GM18502 (cell line): Measurements from ENCODE around the gene PRAMEF1.
"Not testable (repeated sequence)": the region's sequence is repeated elsewhere in the genome, so short reads cannot be mapped to it uniquely, and the experiment has no call there.

ENCODE experiments used
- ATAC-seq: cut with Tn5 transposase; IDR thresholded peaks from one replicate; pipeline ENCODE4 v1.9.1; 2021; ENCODE audit warnings: mild to moderate bottlenecking; ENCODE audit not compliant: unreplicated experiment, poor library complexity

The PRAMEF1 gene

DNA sequence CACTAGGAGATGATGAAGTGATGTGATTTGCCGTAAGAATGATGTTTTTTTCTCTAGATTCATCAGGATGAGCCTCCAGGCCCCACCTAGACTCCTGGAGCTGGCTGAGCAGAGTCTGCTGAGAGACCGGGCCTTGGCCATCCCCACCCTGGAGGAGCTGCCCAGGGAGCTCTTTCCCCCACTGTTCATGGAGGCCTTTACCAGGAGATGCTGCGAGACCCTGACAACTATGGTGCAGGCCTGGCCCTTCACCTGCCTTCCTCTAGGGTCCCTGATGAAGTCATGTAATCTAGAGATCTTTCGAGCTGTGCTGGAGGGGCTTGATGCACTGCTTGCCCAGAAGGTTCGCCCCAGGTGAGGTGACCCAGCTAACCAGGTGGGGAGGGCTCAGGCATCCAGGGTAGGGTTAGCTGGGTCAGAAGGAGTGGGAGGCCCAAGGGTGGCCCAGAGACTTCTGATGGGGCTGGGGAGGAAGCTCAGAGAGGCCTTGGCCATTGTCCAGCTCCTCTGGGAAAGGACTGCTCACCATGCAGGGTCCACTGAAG, 16.3 kb upstream of the PRAMEF1 start:
- no peak for ATAC-seq

GRCh38 chr1:12775443-12775842, 15.8 kb upstream of the PRAMEF1 start:
- no peak for ATAC-seq

DNA sequence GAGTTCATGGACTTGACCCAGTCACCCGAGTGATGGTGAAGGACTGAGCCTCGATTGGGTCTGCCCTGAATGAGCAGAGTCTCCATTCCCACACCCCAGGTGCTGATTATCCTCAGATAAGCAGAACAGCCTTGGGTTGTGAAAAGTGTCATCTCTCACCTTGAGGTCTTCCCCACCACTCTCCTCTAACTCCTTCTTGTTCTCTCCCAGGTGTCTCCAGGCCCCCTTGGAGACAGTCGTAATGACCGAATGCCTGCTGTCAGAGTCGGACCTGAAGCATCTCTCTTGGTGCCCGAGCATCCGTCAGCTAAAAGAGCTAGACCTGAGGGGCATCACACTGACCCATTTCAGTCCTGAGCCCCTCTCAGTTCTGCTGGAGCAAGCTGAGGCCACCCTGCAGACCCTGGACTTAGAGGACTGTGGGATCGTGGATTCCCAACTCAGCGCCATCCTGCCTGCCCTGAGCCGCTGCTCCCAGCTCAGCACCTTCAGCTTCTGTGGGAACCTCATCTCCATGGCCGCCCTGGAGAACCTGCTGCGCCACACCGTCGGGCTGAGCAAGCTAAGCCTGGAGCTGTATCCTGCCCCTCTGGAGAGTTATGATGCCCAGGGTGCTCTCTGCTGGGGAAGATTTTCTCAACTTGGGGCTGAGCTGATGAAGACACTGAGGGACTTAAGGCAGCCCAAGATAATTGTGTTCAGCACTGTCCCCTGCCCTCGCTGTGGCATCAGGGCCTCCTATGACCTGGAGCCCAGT, 14.2 kb upstream of the PRAMEF1 start:
- no peak for ATAC-seq

DNA sequence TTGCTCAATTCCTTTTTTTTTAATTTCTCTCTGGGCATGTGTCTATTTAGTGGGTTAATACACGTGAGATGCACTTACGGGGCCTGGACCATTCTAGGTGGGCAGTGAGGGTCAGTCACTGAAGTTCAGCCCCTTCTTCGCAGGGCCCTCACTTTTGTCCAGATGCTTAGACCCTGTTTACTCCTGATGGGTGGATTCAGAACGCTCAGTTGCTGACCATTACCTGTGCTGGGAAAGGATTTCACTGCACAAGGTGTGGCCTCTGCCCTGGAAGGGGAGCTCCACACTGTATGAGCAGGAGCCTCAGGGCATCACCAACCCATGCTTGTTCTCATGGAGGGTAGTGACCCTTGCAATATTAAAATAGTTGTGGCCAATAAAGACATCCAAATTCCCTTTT, 13.1 kb upstream of the PRAMEF1 start:
- ATAC-seq, result no peak

GRCh38 chr1:12778907-12779306, 12.3 kb upstream of the PRAMEF1 start:
- ATAC-seq, result no peak

DNA sequence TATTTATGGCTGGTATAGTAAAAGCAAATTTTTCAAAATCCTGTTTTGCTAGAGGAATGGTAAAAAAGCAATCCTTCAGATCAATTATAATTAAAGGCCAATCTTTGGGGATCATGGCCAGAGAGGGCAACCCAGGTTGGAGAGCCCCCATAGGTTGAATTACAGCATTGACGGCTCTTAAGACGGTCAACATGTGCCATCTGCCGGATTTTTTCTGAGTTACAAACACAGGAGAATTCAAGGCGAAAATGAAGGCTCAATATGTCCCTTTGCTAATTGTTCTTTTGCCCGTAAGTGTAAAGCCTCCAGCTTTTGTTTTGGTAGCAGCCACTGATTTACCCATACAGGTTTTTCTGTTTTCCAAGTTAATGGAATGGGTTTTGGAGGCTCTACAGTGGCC, 9.7 kb upstream of the PRAMEF1 start:
- ATAC-seq, result not testable (repeated sequence)

DNA sequence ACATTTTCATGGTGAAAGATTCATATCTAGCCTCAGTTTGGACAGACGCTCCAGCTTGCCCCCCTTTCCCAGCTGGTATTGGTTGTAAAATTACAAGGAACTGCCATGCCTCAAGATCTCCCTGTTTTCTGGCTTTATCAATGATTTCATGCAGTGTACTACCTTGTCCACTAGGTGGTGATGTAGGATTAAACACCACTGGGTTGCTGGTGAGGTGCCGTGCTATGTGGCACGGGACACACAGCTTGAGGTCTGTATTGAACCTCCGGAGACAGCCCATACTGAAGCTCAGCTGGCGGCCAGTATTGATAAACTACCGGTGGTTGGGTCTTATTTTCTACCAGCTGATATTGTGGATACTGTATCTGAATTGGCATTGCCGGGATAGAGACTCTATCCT, 7.4 kb upstream of the PRAMEF1 start:
- ATAC-seq, result not testable (repeated sequence)

DNA sequence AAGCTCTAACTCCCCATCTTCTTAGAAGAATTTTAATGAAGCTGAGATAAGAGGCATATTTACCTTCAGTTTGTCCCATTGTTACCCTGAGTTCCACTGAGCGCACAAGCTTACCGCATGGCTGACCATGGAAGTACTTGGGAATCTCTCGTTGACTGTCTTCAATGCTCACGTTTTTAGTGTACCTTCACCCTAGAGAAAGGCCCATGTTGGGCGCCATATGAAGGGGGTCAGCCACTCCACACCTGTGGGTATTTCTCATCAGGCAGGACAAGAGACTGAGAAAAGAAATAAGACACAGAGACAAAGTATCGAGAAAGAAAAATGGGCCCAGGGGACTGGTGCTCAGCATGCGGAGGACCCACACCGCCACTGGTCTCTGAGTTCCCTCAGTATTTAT, 6.5 kb upstream of the PRAMEF1 start:
- ATAC-seq, result not testable (repeated sequence)

DNA sequence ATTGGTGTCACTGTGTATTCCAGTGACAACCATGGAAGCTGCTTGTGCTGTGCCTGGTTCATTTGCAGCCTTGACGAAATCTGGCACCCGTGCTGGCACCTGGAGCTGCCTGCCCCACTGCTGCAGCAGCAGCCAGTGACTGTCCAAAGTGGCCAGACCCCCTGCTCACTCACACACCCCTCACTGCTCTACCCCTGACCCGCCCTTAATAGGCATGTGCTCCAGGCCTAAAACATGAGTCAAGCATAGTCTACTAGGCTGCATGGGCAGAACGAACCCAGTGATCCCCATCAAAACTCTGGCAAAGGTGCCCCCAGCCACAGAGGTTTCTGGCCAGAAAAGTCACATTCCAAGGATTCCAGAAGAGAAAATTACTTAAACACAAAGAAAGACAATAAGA, 7.7 kb downstream of the PRAMEF1 start:
- ATAC-seq, result no peak

DNA sequence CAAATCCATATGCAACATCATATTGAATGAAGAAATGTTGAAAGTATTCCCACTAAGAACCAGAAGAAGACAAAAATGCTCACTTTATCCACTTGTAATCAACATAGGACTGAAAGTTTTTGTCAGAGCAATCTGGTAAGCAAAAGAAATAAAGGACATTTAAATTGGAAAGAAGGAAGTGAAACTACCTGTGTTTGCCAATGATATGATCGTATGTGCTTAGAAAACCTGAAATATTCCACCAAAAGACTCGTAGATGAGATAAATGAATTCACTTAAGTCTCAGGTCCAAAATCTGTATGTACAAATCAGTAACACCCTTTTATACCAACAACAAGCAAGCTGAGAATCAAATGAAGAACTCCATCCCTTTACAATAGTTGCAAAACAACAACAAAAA, 8.5 kb downstream of the PRAMEF1 start:
- no peak for ATAC-seq

GRCh38 chr1:12809933-12810332, 18.7 kb downstream of the PRAMEF1 start:
- no peak for ATAC-seq

GRCh38 chr1:12810691-12811408, 19.7 kb downstream of the PRAMEF1 start:
- ATAC-seq, result no peak

DNA sequence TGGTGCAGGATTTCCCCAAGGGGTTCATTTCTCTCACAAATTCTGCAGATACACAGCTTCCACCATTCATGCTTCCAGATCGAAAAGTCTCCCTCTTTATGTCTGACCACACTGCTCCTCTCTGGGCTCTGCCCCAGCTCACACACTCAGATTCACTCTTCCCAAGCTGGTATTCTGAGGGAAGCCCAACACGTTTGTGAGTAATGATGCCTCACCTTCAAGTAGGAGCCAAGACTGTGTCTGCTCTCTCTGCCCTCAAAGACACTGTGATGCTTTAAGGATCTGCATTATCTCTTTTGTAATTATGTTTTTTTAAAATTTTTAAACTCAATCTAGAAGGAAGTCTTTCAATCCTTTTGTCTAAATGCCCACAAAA, 20.2 kb downstream of the PRAMEF1 start:
- no peak for ATAC-seq

- not testable (repeated sequence) for ATAC-seq
Measured at GRCh38 chr1:12819061-12819460, 27.9 kb downstream of the PRAMEF1 start.

- ATAC-seq, result not testable (repeated sequence)
Measured at GRCh38 chr1:12831310-12831709, 40.1 kb downstream of the PRAMEF1 start, which contains the start of gene PRAMEF11. TSS of gene PRAMEF11 (minus strand) at chr1:12831410. CDS start at chr1:12828789, 2,621 bp downstream.

- not testable (repeated sequence) for ATAC-seq
Measured at GRCh38 chr1:12833251-12833650, 42.1 kb downstream of the PRAMEF1 start.
